ENCODE measurements around the gene FUCA2. TPM values are rescaled to one million over a fixed set of nuclear protein-coding genes. Genes with fewer than 3 reads are reported as not detected.
A peak's percentile ranks its signal among the peaks of the same experiment; 100 is the strongest.

Gene FUCA2
- total RNA-seq, 4 donors from 2014 or later = 19.5 to 70.3 (median 46.9) TPM

- DNase-seq = no peak
- intact Hi-C loops (cut with DNase I; ENCODE audit: low total_unique reads) = no loop called here
- no peaks in the 10 kb centered on the region for H3K9me3 ChIP-seq
- H3K27me3 ChIP-seq = no peaks in the 10 kb centered on the region
- 82 to 87% methylated on average over 4 to 7 of the region's 7 CpGs for WGBS, 2 donors (ENCODE audit: low coverage in 1 of 2)
- TF ChIP-seq CTCF (IDR thresholded peaks at IDR 0.05) (no peak), EP300 (IDR thresholded peaks at IDR 0.05; ENCODE audit: low read depth) (no peak), POLR2AphosphoS5 (IDR thresholded peaks at IDR 0.05) (no peak), POLR2A (IDR thresholded peaks at IDR 0.05) (no peak)
- in situ Hi-C loops (cut with MboI; ENCODE audit: low pct_ligation_motif_present in 1 of 4, low pct_unique_long_range_greater_than_20kb in 1 of 4, low sequenced_read_pairs in 3 of 4) = no loop called here
- H3K4me1 ChIP-seq = peaks cover 0 to 38% (median 17%) of the 10 kb centered on the region in 4 donors
- no peak overlapping the region for H3K27ac ChIP-seq
- no peaks in the 10 kb centered on the region for H3K36me3 ChIP-seq
- no peak overlapping the region for H3K4me3 ChIP-seq
Observed at GRCh38 chr6:143539734-143540133, 28.2 kb upstream of the FUCA2 start.

DNA sequence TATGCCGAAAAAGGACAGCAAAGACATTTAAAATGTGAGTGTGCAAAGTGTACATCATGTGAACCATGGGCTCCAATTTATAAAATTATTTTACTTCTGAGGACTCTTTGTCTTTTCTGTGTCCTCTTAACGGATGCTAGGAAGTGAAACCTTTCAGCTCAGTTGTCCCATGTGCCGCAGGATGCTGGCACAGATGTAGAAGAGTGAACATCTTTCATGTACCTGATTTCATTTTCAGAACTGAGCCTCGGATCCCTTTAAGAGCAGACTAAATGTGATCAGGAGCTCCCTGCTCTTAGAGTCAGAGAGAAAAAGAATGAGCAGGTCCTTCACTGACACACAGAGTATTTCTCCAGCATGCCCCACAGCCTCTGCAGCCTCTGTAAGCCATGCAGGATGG, 27.6 kb upstream of the FUCA2 start:
- no peak for TF ChIP-seq POLR2A (IDR thresholded peaks at IDR 0.05)
- TF ChIP-seq EP300 (IDR thresholded peaks at IDR 0.05; ENCODE audit: low read depth) = no peak
- TF ChIP-seq POLR2AphosphoS5 (IDR thresholded peaks at IDR 0.05) = no peak
- TF ChIP-seq CTCF (IDR thresholded peaks at IDR 0.05) = no peak
- H3K9me3 ChIP-seq = no peaks in the 10 kb centered on the region
- no peak for DNase-seq
- no peak overlapping the region for H3K27ac ChIP-seq
- H3K27me3 ChIP-seq = no peaks in the 10 kb centered on the region
- intact Hi-C loops (cut with DNase I; ENCODE audit: low total_unique reads) = no loop called here
- in situ Hi-C loops (cut with MboI; ENCODE audit: low pct_ligation_motif_present in 1 of 4, low pct_unique_long_range_greater_than_20kb in 1 of 4, low sequenced_read_pairs in 3 of 4) = no loop called here
- H3K4me1 ChIP-seq = peaks cover 0 to 33% (median 14%) of the 10 kb centered on the region in 4 donors
- H3K36me3 ChIP-seq = no peaks in the 10 kb centered on the region
- no peak overlapping the region for H3K4me3 ChIP-seq
- WGBS, 2 donors (ENCODE audit: low coverage in 1 of 2) = 83 to 100% methylated on average over 1 to 4 of the region's 4 CpGs

- 90 to 91% methylated on average over 2 to 7 of the region's 7 CpGs for WGBS, 2 donors (ENCODE audit: low coverage in 1 of 2)
- no peak overlapping the region for H3K4me3 ChIP-seq
- H3K36me3 ChIP-seq = no peaks in the 10 kb centered on the region
- intact Hi-C loops (cut with DNase I; ENCODE audit: low total_unique reads) = no loop called here
- no peaks in the 10 kb centered on the region for H3K27me3 ChIP-seq
- no peak overlapping the region for H3K27ac ChIP-seq
- no peak for TF ChIP-seq CTCF (IDR thresholded peaks at IDR 0.05)
- no peak for TF ChIP-seq EP300 (IDR thresholded peaks at IDR 0.05; ENCODE audit: low read depth)
- no peak for TF ChIP-seq POLR2A (IDR thresholded peaks at IDR 0.05)
- TF ChIP-seq POLR2AphosphoS5 (IDR thresholded peaks at IDR 0.05) = no peak
- in situ Hi-C loops (cut with MboI; ENCODE audit: low pct_ligation_motif_present in 1 of 4, low pct_unique_long_range_greater_than_20kb in 1 of 4, low sequenced_read_pairs in 3 of 4) = no loop called here
- H3K4me1 ChIP-seq = peaks cover 0 to 26% (median 10%) of the 10 kb centered on the region in 4 donors
- no peaks in the 10 kb centered on the region for H3K9me3 ChIP-seq
- DNase-seq = no peak
Observed at GRCh38 chr6:143538374-143538773, 26.9 kb upstream of the FUCA2 start.

- WGBS, 2 donors (ENCODE audit: low coverage in 1 of 2) = 0% methylated on average over 1 to 31 of the region's 103 CpGs
- H3K4me3 ChIP-seq = peak overlapping the region; percentile 52 to 73 (median 54)
- peak; percentile 81 for DNase-seq
- peaks cover 0 to 30% (median 11%) of the 10 kb centered on the region in 4 donors for H3K4me1 ChIP-seq
- no peaks in the 10 kb centered on the region for H3K27me3 ChIP-seq
- in situ Hi-C loops (cut with MboI; ENCODE audit: low pct_ligation_motif_present in 1 of 4, low pct_unique_long_range_greater_than_20kb in 1 of 4, low sequenced_read_pairs in 3 of 4) (no loop called here), intact Hi-C loops (cut with DNase I; ENCODE audit: low total_unique reads) (no loop called here)
- TF ChIP-seq POLR2AphosphoS5 (IDR thresholded peaks at IDR 0.05) = peak in 2 of 3 donors; percentile 68 to 78
- TF ChIP-seq CTCF (IDR thresholded peaks at IDR 0.05) = peak; percentile 8 to 54 (median 30)
- peak; percentile 50 for TF ChIP-seq POLR2A (IDR thresholded peaks at IDR 0.05)
- no peak for TF ChIP-seq EP300 (IDR thresholded peaks at IDR 0.05; ENCODE audit: low read depth)
- no peaks in the 10 kb centered on the region for H3K36me3 ChIP-seq
- H3K9me3 ChIP-seq = no peaks in the 10 kb centered on the region
- H3K27ac ChIP-seq = peak overlapping the region; percentile 80 to 88 (median 84)
Observed at GRCh38 chr6:143536866-143537691, 25.6 kb upstream of the FUCA2 start.
